ENCODE results near the gene NRAS. TPM values are rescaled to one million over a fixed set of nuclear protein-coding genes. Genes with fewer than 3 reads are reported as not detected.

The NRAS gene
- total RNA-seq, 4 donors from 2014 or later, result 13.3 to 26.0 (median 20.5) TPM

GRCh38 chr1:114750780-114751179, 34.2 kb upstream of the NRAS start:
- Histone ChIP-seq H3K4me3 (no peak overlapping the region), H3K27ac (no peak overlapping the region), H3K27me3 (no peaks in the 10 kb centered on the region), H3K36me3 (peaks cover 0 to 31% of the 10 kb centered on the region in 2 donors), H3K9me3 (no peaks in the 10 kb centered on the region), H3K4me1 (peaks cover 22 to 98% (median 28%) of the 10 kb centered on the region in 3 donors)
- TF ChIP-seq EP300 (IDR thresholded peaks at IDR 0.05), result no peak
- TF ChIP-seq POLR2A (IDR thresholded peaks at IDR 0.05), result no peak
- no peak for TF ChIP-seq POLR2AphosphoS5 (IDR thresholded peaks at IDR 0.05)
- no peak for TF ChIP-seq CTCF (IDR thresholded peaks at IDR 0.05)
- ATAC-seq, result no peak
- 50 to 62% methylated on average over 4 to 5 of the region's 5 CpGs for WGBS, 2 donors (ENCODE audit: low coverage in 1 of 2)

GRCh38 chr1:114749835-114750234, 33.3 kb upstream of the NRAS start:
- H3K27ac ChIP-seq, result no peak overlapping the region
- WGBS, 2 donors (ENCODE audit: low coverage in 1 of 2), result 62 to 63% methylated on average over 4 to 5 of the region's 5 CpGs
- no peak for ATAC-seq
- no peak for TF ChIP-seq EP300 (IDR thresholded peaks at IDR 0.05)
- no peak for TF ChIP-seq POLR2A (IDR thresholded peaks at IDR 0.05)
- TF ChIP-seq POLR2AphosphoS5 (IDR thresholded peaks at IDR 0.05), result no peak
- TF ChIP-seq CTCF (IDR thresholded peaks at IDR 0.05), result no peak
- no peaks in the 10 kb centered on the region for H3K27me3 ChIP-seq
- peaks cover 13 to 98% (median 23%) of the 10 kb centered on the region in 3 donors for H3K4me1 ChIP-seq
- no peak overlapping the region for H3K4me3 ChIP-seq
- H3K36me3 ChIP-seq, result peaks cover 0 to 32% of the 10 kb centered on the region in 2 donors
- no peaks in the 10 kb centered on the region for H3K9me3 ChIP-seq

- no peak overlapping the region for H3K4me3 ChIP-seq
- no peaks in the 10 kb centered on the region for H3K27me3 ChIP-seq
- H3K36me3 ChIP-seq, result peaks cover 0 to 50% of the 10 kb centered on the region in 2 donors
- no peak overlapping the region for H3K27ac ChIP-seq
- H3K4me1 ChIP-seq, result peaks cover 2 to 96% (median 3%) of the 10 kb centered on the region in 3 donors
- 77 to 86% methylated on average over 6 of the region's 6 CpGs for whole genome bisulfite sequencing, 2 donors (ENCODE audit: low coverage in 1 of 2)
- no peaks in the 10 kb centered on the region for H3K9me3 ChIP-seq
- no peak for TF ChIP-seq POLR2AphosphoS5 (IDR thresholded peaks at IDR 0.05)
- TF ChIP-seq CTCF (IDR thresholded peaks at IDR 0.05), result no peak
- TF ChIP-seq EP300 (IDR thresholded peaks at IDR 0.05), result no peak
- no peak for TF ChIP-seq POLR2A (IDR thresholded peaks at IDR 0.05)
- no peak for ATAC-seq
These were observed 30.0 kb upstream of the NRAS start for GRCh38 chr1:114746450-114747121.

GRCh38 chr1:114745291-114745690, 28.7 kb upstream of the NRAS start:
- H3K27me3 ChIP-seq, result no peaks in the 10 kb centered on the region
- 60 to 75% methylated on average over 2 of the region's 2 CpGs for WGBS, 2 donors (ENCODE audit: low coverage in 1 of 2)
- H3K4me1 ChIP-seq, result peaks cover 0 to 87% (median 3%) of the 10 kb centered on the region in 3 donors
- H3K27ac ChIP-seq, result no peak overlapping the region
- no peaks in the 10 kb centered on the region for H3K9me3 ChIP-seq
- H3K36me3 ChIP-seq, result peaks cover 0 to 57% of the 10 kb centered on the region in 2 donors
- TF ChIP-seq EP300 (IDR thresholded peaks at IDR 0.05) (no peak), CTCF (IDR thresholded peaks at IDR 0.05) (no peak), POLR2A (IDR thresholded peaks at IDR 0.05) (no peak), POLR2AphosphoS5 (IDR thresholded peaks at IDR 0.05) (no peak)
- no peak for ATAC-seq
- no peak overlapping the region for H3K4me3 ChIP-seq

All from gastroesophageal sphincter (tissue), 4 donors.